Measurements from ENCODE around the gene TMPRSS6. TPM values are rescaled to one million over a fixed set of nuclear protein-coding genes. Genes with fewer than 3 reads are reported as not detected.
A peak's percentile ranks its signal among the peaks of the same experiment; 100 is the strongest.

The TMPRSS6 gene
- total RNA-seq, 6 experiments from 2014 or later: 40.7 to 104 (median 60.6) TPM

DNA sequence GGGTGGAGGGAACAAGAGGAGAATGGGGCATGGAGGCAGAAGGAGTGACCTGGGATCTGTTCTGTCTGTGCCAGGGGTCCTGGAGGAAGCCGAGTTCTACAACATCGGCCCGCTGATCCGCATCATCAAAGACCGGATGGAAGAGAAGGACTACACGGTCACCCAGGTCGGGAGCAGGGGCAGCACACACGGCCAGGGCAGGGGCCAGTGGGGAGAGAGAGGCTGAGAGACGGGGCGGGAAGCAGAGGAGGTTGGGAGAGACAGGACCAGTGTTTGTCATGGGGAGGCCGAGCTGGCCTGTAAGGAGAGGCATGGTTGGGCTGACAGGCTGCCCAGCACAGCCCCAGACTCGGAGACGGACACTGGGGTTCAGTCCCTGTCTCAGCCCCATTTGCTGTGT is 53.3 kb downstream of the TMPRSS6 start:
- H3K27me3 ChIP-seq: no peaks in the 10 kb centered on the region
- TF ChIP-seq POLR2A (IDR thresholded peaks at IDR 0.05): no peak
- TF ChIP-seq, protein P1, sequence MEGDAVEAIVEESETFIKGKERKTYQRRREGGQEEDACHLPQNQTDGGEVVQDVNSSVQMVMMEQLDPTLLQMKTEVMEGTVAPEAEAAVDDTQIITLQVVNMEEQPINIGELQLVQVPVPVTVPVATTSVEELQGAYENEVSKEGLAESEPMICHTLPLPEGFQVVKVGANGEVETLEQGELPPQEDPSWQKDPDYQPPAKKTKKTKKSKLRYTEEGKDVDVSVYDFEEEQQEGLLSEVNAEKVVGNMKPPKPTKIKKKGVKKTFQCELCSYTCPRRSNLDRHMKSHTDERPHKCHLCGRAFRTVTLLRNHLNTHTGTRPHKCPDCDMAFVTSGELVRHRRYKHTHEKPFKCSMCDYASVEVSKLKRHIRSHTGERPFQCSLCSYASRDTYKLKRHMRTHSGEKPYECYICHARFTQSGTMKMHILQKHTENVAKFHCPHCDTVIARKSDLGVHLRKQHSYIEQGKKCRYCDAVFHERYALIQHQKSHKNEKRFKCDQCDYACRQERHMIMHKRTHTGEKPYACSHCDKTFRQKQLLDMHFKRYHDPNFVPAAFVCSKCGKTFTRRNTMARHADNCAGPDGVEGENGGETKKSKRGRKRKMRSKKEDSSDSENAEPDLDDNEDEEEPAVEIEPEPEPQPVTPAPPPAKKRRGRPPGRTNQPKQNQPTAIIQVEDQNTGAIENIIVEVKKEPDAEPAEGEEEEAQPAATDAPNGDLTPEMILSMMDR (IDR thresholded peaks at IDR 0.05): no peak
- 86% methylated on average over 7 of the region's 13 CpGs for WGBS (ENCODE audit: insufficient coverage, low coverage, low lambda C conversion rate, missing lambda C conversion rate)
- no peak overlapping the region for H3K4me3 ChIP-seq
- no peaks in the 10 kb centered on the region for H3K36me3 ChIP-seq
- H3K4me1 ChIP-seq: peaks cover 0 to 8% (median 0%) of the 10 kb centered on the region in 4 donors
- no peak overlapping the region for H3K27ac ChIP-seq
- no peaks in the 10 kb centered on the region for H3K9me3 ChIP-seq
- intact Hi-C loops (cut with DNase I): no loop called here
- ATAC-seq: no peak
- DNase-seq: peak in 1 of 3 donors; percentile 44

DNA sequence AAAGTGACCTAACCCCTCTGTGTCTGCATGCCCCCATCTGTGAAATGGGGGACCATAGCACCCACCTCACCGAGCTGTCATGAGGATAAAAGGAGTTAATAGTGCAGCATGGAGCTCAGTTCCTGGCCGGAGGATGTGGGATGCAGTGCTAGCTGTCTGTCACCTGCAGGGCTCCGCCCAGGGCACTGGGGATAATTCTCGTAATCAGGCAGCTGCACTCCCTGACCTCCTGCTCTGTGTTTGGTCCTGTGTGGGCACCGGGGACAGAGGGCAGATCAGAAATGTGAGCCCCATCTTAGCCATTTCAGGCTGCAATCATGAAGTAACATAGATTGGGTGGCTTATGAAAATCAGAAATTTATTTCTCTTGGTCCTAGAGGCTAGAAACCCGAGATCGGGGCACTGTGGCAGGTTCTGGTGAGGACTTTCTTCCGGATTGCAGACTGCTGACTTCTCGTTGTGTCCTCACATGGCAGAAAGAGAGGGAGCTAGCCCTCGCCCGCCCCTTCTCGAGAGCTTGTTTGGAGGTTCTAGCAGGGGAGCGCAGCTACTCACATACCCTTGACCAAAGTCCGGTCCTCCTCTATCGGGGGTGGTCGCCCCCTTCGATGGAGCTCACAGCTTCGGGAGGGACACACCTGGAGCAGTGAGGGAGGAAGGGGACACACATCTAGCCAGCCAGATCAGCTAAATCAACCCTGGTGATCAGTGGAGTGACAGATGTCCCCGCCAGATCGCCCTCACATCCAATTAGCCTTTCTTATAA is 54.7 kb downstream of the TMPRSS6 start:
- Histone ChIP-seq H3K36me3 (no peaks in the 10 kb centered on the region), H3K27ac (no peak overlapping the region), H3K27me3 (no peaks in the 10 kb centered on the region), H3K4me3 (no peak overlapping the region), H3K4me1 (peaks cover 0 to 9% (median 0%) of the 10 kb centered on the region in 4 donors), H3K9me3 (no peaks in the 10 kb centered on the region)
- DNase-seq: peak in 2 of 3 donors; percentile 59 to 63
- TF ChIP-seq, protein P1 (IDR thresholded peaks at IDR 0.05): no peak
- no peak for TF ChIP-seq POLR2A (IDR thresholded peaks at IDR 0.05)
- peak in 3 of 4 donors; percentile 48 to 74 (median 61) for ATAC-seq
- 77% methylated on average over 14 of the region's 20 CpGs for WGBS (ENCODE audit: insufficient coverage, low coverage, low lambda C conversion rate, missing lambda C conversion rate)
- intact Hi-C loops (cut with DNase I): no loop called here

DNA sequence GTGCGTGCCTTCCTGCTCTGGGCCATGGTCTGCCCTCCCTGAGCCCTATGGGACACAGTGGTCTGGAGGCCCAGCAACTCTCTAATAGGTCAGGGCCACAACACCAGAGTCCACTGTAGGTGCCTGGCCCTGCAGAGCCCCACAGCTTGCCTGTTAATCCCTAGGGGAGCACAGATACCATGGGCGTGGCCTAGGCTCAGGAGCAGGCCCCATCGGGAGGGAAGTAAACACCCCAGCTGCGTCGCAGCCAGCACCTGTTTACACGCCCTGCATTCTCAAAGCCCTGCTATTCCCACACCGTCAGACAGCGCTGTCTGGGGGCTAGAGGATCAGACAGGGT is 55.5 kb downstream of the TMPRSS6 start:
- intact Hi-C loops (cut with DNase I): no loop called here
- no peaks in the 10 kb centered on the region for H3K9me3 ChIP-seq
- H3K27ac ChIP-seq: no peak overlapping the region
- H3K36me3 ChIP-seq: no peaks in the 10 kb centered on the region
- peak in 1 of 3 donors; percentile 52 for DNase-seq
- no CpG with 5 or more reads among the region's 8 CpGs for whole genome bisulfite sequencing (ENCODE audit: insufficient coverage, low coverage, low lambda C conversion rate, missing lambda C conversion rate)
- H3K4me3 ChIP-seq: no peak overlapping the region
- H3K4me1 ChIP-seq: peaks cover 0 to 9% (median 0%) of the 10 kb centered on the region in 4 donors
- TF ChIP-seq, protein P1 (IDR thresholded peaks at IDR 0.05): no peak
- no peak for TF ChIP-seq POLR2A (IDR thresholded peaks at IDR 0.05)
- no peak for ATAC-seq
- no peaks in the 10 kb centered on the region for H3K27me3 ChIP-seq

DNA sequence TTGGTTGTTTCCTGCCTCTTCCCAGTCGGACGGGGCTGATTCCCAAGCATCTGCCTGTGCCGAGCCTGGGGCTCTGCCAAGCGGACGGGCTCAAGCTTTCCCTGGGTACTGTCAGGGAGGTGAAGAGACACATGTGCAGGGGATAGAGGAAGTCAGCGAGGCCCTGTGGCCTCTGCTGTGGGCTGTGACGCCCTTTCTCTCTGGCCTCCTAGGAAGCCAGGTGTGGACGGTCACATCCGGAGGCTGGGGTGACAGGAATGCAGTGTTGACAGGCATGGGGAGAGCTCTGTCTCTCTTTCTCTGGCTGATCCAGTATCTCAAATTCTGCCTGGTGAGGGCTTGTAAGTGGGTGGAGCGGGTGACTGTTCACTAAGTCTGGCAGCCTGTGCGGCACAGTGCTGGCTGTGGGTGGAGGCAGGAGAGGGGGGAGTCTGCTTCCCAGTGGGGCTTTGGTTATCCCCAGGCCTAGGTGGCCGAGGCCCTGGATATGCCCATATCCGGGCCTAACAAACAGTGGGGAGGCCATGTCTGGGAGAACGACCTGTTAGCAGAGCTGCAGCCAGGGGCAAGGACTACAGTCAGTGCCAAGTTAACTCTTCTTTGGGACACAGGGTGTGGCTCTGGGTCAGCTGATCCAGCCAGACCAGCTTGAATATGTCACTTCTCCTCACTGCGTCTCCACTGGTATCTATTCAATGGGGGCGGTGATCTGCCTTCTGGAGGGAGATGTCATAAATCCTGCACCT is 56.0 kb downstream of the TMPRSS6 start:
- H3K36me3 ChIP-seq: no peaks in the 10 kb centered on the region
- 83% methylated on average over 4 of the region's 16 CpGs for WGBS (ENCODE audit: insufficient coverage, low coverage, low lambda C conversion rate, missing lambda C conversion rate)
- DNase-seq (no peak), ATAC-seq (no peak)
- TF ChIP-seq, protein P1 (IDR thresholded peaks at IDR 0.05): no peak
- TF ChIP-seq POLR2A (IDR thresholded peaks at IDR 0.05): no peak
- no peak overlapping the region for H3K27ac ChIP-seq
- no peaks in the 10 kb centered on the region for H3K9me3 ChIP-seq
- H3K4me3 ChIP-seq: no peak overlapping the region
- intact Hi-C loops (cut with DNase I): no loop called here
- no peaks in the 10 kb centered on the region for H3K27me3 ChIP-seq
- H3K4me1 ChIP-seq: peaks cover 0 to 9% (median 0%) of the 10 kb centered on the region in 4 donors

Data from right lobe of liver (tissue), 6 donors.